Measurements from ENCODE around the gene BEST4. TPM values are rescaled to one million over a fixed set of nuclear protein-coding genes. Genes with fewer than 3 reads are reported as not detected.
A peak's percentile ranks its signal among the peaks of the same experiment; 100 is the strongest.
"Not testable (repeated sequence)": the region's sequence is repeated elsewhere in the genome, so short reads cannot be mapped to it uniquely, and the experiment has no call there.

Gene BEST4
- total and polyA plus RNA-seq, 5 donors: 0.14 to 0.28 (median 0.18) TPM

DNA sequence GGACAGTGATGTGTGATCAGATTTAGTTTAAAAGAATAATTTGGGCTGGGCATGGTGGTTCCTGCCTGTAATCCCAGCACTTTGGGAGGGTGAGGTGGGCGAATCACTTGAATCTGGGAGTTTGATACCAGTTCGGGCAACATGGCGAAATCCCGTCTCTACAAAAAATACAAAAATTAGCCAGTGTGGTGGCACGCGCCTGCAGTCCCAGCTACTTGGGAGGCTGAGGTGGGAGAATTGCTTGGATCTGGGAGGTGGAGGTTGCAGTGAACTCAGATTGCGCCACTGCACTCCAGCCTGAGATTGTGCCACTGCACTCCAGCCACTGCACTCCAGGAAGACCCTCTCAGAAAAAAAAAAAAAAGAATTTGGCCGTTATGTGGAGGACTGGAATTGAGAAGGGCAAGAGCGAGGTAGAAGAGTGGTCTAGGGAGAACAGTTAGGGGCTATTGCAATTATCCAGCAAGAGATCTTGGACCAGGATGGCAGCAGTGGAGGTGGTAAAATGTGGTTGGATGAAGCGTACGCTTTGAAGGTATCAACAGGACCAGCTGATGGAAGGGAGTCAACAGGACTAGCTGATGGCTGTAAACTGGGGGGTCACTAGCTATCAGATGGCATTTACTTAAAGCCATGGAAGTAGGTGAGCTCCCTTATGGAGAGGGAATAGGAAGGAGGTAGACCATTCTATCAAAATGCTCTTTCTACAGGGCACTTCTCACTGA is 30.0 kb upstream of the BEST4 start:
- 95% methylated on average over 11 of the region's 11 CpGs for WGBS
- H3K27ac ChIP-seq (ENCODE audit: low read length): no peak overlapping the region
- DNase-seq (peak in 1 of 3 donors; percentile 9), ATAC-seq (no peak)
- intact Hi-C loops (cut with DNase I): loop anchor here in 1 of 4 donors (2.0 kb wide), 1 partner anchor 17 kb away; the partner anchor contains the start of gene PLK3
- H3K4me1 ChIP-seq (ENCODE audit: control insufficient read depth, insufficient read depth, low read length): peaks cover 2% of the 10 kb centered on the region
- H3K4me3 ChIP-seq (ENCODE audit: low read length): no peak overlapping the region
- H3K9me3 ChIP-seq (ENCODE audit: control insufficient read depth, low read length): no peaks in the 10 kb centered on the region
- H3K27me3 ChIP-seq (ENCODE audit: control insufficient read depth, insufficient read depth): no peaks in the 10 kb centered on the region

DNA sequence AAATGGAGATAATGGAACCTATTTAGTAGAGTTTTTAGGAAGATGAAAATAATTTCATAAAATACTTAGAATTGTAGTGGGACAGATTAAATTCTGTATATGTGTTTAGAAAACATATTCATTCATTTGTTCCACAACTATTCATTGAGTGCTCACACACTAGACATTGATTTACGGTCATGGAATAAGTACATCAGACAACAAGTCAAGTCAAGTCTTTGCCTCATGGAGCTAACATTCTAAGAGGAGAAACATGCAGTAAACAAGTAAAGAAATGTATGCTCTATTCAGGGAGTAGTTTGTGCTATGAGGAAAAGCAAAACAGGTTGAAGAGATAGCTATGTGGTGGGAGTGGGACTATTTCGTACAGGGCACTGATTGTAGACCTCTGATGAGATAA is 29.3 kb upstream of the BEST4 start:
- no peaks in the 10 kb centered on the region for H3K27me3 ChIP-seq (ENCODE audit: control insufficient read depth, insufficient read depth)
- peaks cover 2% of the 10 kb centered on the region for H3K4me1 ChIP-seq (ENCODE audit: control insufficient read depth, insufficient read depth, low read length)
- intact Hi-C loops (cut with DNase I): no loop called here
- ATAC-seq (no peak), DNase-seq (no peak)
- H3K4me3 ChIP-seq (ENCODE audit: low read length): no peak overlapping the region
- H3K27ac ChIP-seq (ENCODE audit: low read length): no peak overlapping the region
- WGBS: 81% methylated on average over 2 of the region's 2 CpGs
- H3K9me3 ChIP-seq (ENCODE audit: control insufficient read depth, low read length): no peaks in the 10 kb centered on the region

DNA sequence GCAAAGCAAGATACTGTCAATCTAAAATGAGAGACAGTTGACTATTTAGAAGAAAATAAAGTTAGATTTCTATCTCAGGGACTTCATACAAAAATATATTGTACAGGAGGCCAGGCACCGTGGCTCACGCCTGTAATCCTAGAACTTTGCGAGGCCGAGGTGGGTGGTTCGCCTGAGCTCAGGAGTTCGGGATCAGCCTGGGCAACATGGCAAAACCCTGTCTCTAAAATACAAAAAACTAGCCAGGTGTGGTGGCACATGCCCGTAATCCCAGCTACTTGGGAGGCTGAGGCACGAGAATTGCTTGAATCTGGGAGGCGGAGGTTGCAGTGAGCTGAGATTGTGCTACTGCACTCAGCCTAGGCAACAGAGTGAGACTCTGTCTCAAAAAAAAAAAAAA is 28.0 kb upstream of the BEST4 start:
- ATAC-seq; intact Hi-C loops (cut with DNase I); H3K4me3 ChIP-seq (ENCODE audit: low read length); H3K4me1 ChIP-seq (ENCODE audit: control insufficient read depth, insufficient read depth, low read length); H3K9me3 ChIP-seq (ENCODE audit: control insufficient read depth, low read length); H3K27me3 ChIP-seq (ENCODE audit: control insufficient read depth, insufficient read depth); H3K27ac ChIP-seq (ENCODE audit: low read length): not testable (repeated sequence)
- DNase-seq: peak in 1 of 3 donors; percentile 9
- WGBS: 91% methylated on average over 9 of the region's 9 CpGs

DNA sequence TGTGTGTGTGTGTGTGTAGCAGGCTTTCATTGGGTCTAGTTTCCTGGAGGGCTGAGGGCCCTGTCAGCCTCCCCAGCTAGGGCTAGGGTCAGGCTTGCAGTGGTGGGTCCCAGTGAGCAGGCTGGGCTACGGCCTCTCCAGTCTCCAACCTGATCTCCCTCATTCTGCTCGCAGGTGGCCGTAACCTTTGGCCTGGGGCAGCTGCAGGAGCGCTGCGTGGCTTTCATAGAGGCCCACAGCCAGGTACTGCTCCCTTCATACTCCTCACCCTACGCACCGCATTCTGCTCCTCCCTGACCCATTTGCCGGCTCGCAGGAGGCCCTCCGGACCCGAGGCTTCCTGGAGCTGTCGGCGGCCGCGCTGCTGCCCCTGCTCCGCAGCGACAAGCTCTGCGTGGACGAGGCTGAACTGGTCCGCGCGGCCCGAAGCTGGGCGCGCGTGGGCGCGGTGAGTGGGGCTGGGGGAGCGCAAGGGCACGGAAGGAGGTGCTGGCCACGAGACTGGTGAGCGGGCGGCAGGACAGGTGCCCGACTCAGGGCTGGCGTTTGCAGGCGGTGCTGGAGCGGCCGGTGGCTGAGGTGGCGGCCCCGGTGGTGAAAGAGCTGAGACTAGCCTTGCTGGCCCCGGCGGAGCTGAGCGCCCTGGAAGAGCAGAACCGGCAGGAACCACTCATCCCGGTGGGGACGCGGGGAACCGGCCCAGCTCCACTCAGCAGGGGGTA is 25.0 kb upstream of the BEST4 start:
- intact Hi-C loops (cut with DNase I): no loop called here
- ATAC-seq: peak in 1 of 2 donors; percentile 1

DNA sequence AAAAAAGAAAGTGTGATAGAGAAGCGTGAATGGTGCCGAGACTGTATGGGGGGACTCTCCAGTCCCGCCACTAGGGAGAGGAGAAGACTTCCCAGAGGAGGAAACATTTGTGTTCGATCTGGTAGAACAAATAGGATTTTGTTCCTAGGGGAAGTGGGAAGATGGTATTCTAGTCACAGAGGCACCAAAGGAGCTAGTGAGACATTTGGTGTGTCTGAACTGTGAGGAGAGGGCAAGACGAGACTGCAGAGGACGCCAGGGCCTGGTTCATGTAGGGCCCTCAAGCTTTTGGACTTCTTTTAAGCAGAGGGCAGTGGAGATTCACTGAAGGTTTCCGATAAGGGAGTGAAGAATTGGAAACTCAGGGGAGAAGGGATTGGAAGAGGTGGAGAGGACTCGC is 23.3 kb upstream of the BEST4 start:
- Histone ChIP-seq H3K4me3 (ENCODE audit: low read length) (no peak overlapping the region), H3K9me3 (ENCODE audit: control insufficient read depth, low read length) (no peaks in the 10 kb centered on the region), H3K27ac (ENCODE audit: low read length) (peak overlapping the region; percentile 14), H3K27me3 (ENCODE audit: control insufficient read depth, insufficient read depth) (no peaks in the 10 kb centered on the region), H3K4me1 (ENCODE audit: control insufficient read depth, insufficient read depth, low read length) (peaks cover 38% of the 10 kb centered on the region)
- DNase-seq (peak in 1 of 3 donors; percentile 2), ATAC-seq (no peak)
- WGBS: 58% methylated on average over 8 of the region's 8 CpGs
- intact Hi-C loops (cut with DNase I): no loop called here

More for the DNA sequence above, 25.0 kb upstream of the BEST4 start:
- peaks cover 22% of the 10 kb centered on the region for H3K4me1 ChIP-seq (ENCODE audit: control insufficient read depth, insufficient read depth, low read length)
- 58% methylated on average over 48 of the region's 48 CpGs for WGBS
- H3K27ac ChIP-seq (ENCODE audit: low read length): peak overlapping the region; percentile 26
- H3K4me3 ChIP-seq (ENCODE audit: low read length): peak overlapping the region; percentile 17
- H3K9me3 ChIP-seq (ENCODE audit: control insufficient read depth, low read length): no peaks in the 10 kb centered on the region
- H3K27me3 ChIP-seq (ENCODE audit: control insufficient read depth, insufficient read depth): no peaks in the 10 kb centered on the region
- DNase-seq: peak in 2 of 3 donors; percentile 52 to 67

DNA sequence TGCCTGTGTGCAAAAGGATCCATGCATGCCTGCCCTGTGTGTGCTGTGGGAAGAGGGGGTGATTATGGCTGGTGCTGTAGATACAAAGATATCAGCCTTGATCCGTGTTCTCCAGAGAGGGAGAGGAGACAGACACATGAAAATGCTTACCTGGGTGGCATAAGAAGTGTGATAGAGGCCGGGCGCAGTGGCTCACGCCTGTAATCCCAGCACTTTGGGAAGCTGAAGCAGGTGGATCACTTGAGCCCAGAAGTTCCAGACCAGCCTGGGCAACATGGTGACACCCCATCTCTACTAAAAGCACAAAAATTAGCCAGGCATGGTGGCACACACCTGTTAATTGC is 22.8 kb upstream of the BEST4 start:
- H3K4me1 ChIP-seq (ENCODE audit: control insufficient read depth, insufficient read depth, low read length): peaks cover 38% of the 10 kb centered on the region
- H3K27ac ChIP-seq (ENCODE audit: low read length); intact Hi-C loops (cut with DNase I); ATAC-seq; H3K9me3 ChIP-seq (ENCODE audit: control insufficient read depth, low read length); DNase-seq; H3K4me3 ChIP-seq (ENCODE audit: low read length); H3K27me3 ChIP-seq (ENCODE audit: control insufficient read depth, insufficient read depth): not testable (repeated sequence)
- 90% methylated on average over 4 of the region's 4 CpGs for WGBS

DNA sequence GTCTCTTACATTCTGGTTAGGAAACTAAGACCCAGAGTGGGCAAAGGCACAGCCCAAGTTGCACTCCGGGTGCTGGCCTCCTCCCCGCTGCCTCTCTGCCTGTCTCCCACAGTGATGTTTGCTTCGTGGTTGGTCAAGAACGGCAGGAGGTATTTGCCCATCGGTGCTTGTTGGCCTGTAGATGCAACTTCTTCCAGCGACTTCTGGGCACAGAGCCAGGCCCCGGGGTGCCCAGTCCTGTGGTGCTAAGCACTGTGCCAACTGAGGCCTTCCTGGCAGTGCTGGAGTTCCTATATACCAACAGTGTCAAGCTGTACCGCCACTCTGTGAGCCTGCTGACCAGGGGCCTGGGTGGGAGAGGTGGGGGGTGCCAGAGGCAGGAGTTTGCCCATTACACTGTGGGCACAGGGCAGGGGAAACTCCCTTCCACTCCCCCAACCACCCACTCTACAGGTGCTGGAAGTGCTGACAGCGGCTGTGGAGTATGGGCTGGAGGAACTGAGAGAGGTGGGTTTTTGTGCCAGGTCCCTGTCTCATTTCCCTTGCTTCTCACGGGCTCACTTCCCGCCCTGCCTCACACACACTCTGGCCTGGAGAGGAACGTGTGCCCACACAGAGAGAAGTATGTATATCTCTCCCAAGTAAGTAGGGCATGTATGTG is 22.3 kb upstream of the BEST4 start:
- 45% methylated on average over 12 of the region's 12 CpGs for WGBS
- ATAC-seq (no peak), DNase-seq (peak; percentile 74 to 86 (median 79))
- no peaks in the 10 kb centered on the region for H3K27me3 ChIP-seq (ENCODE audit: control insufficient read depth, insufficient read depth)
- H3K27ac ChIP-seq (ENCODE audit: low read length): peak overlapping the region; percentile 98
- H3K9me3 ChIP-seq (ENCODE audit: control insufficient read depth, low read length): no peaks in the 10 kb centered on the region
- intact Hi-C loops (cut with DNase I): no loop called here
- H3K4me1 ChIP-seq (ENCODE audit: control insufficient read depth, insufficient read depth, low read length): peaks cover 38% of the 10 kb centered on the region
- H3K4me3 ChIP-seq (ENCODE audit: low read length): no peak overlapping the region

DNA sequence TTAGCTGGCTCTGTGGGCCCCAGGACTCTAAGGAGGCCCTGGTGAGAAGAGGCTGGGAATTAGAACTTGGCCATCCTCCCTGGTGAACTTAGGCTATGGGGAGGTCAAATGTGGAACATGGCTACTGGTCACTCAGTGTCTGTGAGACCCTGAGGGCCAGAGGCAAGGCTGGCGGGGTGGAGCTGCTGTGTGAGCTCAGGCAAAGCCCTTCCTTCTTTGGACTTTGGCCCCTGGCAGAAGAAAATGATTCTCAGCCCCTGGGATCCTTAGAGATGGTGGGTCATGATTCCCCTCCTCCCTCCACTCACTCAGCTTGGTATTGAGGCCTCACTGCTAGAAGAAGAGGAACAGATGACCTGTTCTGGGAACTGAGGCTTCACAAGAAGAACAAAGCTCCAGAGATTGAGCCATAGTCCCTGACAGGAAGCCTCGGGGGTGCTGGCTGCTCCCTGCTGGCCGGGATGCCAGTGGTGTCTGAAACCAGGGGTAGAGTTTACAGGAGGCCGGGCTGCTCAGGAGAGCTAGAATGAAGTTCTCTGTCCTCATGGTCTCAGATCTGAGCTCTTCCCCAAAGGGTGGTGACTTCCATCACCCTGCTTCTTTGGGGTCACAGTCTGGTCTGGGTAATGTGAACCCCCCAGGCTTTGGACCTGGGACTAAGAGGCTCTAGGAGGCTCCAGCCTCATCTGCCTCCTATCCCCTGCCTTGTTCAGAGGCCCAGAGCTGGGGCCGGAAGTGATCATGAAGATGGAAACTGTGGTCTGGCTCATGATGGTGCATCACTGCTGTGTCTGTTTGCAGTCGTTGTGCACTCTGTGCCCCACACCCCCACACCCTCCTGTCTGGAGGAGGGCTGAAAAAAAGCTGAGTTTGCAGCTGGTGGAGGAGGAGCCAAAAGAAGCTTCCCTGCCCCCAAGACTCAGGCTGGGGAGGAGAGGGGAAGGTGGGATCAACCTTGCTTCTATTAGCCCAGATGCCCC is 21.3 kb upstream of the BEST4 start:
- no peaks in the 10 kb centered on the region for H3K27me3 ChIP-seq (ENCODE audit: control insufficient read depth, insufficient read depth)
- peaks cover 38% of the 10 kb centered on the region for H3K4me1 ChIP-seq (ENCODE audit: control insufficient read depth, insufficient read depth, low read length)
- intact Hi-C loops (cut with DNase I): no loop called here
- DNase-seq (peak; percentile 61 to 83 (median 83)), ATAC-seq (no peak)
- no peaks in the 10 kb centered on the region for H3K9me3 ChIP-seq (ENCODE audit: control insufficient read depth, low read length)
- 28% methylated on average over 6 of the region's 6 CpGs for WGBS
- H3K4me3 ChIP-seq (ENCODE audit: low read length): peak overlapping the region; percentile 23
- peak overlapping the region; percentile 98 for H3K27ac ChIP-seq (ENCODE audit: low read length)

DNA sequence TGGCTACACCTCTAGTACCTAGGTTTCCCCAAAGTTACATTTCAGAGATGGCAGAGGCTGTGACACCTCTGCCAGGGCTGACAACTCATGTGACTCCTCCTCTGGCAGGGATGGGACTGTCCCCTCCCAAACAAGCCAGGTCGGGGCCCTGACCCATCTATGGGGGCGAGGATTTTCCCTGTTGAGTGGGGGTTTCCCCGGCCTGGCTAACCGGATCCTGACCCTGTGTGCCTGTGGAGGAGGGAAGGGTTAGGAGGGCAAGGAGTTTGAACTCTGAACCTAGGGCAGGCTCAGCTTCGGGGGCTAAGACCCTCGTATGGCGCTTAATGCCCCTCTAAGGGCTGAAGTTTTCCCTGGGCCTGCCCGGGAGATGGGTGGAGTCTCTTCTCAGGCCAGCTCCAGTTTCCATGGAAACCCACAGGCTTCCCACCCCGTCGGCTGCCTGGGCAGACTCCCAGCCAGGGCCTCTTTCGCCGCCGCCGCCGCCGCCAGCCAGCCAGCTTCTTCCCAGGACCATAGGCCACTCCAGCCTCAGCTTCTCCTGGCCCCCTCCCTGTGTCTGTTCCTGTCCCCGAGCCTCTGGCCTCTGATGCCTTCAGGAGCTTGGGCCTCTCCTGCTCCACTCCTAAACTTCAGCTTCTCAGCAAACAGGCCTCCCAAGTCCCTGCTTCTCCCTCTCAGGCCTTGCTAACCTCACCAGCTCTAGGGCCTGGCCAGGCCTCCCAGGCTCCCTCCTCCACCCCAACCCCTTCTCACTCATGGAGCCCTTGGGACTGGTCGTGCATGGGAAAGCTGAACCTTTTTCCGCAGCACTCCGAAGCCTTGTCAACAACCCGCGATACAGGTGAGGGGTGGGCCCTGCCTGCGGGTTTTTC is 20.3 kb upstream of the BEST4 start, which contains the start of gene BTBD19:
TSS of gene BTBD19 (plus strand) at position 461 of the 875 bp plus-strand sequence. CDS start at position 759, 298 bp downstream.
- intact Hi-C loops (cut with DNase I): no loop called here
- peak; percentile 92 to 96 (median 96) for DNase-seq
- Histone ChIP-seq H3K27me3 (ENCODE audit: control insufficient read depth, insufficient read depth) (no peaks in the 10 kb centered on the region), H3K4me3 (ENCODE audit: low read length) (peak within 1 kb of the TSS; percentile 23), H3K9me3 (ENCODE audit: control insufficient read depth, low read length) (no peaks in the 10 kb centered on the region), H3K27ac (ENCODE audit: low read length) (peak within 1 kb of the TSS; percentile 98), H3K4me1 (ENCODE audit: control insufficient read depth, insufficient read depth, low read length) (peaks cover 38% of the 10 kb centered on the region)
- whole genome bisulfite sequencing: 26% methylated on average over 23 of the region's 23 CpGs
- ATAC-seq: peak; percentile 72 to 74

All from right cardiac atrium (tissue), 5 donors.